OCI-M2 (cell line): Measurements from ENCODE around the gene GPR3.

Source experiments
- DNase-seq: peaks from one replicate; lab custom pipeline; 2025; ENCODE audit not compliant: unreplicated experiment; lab: John Stamatoyannopoulos, UW

Gene GPR3

DNA sequence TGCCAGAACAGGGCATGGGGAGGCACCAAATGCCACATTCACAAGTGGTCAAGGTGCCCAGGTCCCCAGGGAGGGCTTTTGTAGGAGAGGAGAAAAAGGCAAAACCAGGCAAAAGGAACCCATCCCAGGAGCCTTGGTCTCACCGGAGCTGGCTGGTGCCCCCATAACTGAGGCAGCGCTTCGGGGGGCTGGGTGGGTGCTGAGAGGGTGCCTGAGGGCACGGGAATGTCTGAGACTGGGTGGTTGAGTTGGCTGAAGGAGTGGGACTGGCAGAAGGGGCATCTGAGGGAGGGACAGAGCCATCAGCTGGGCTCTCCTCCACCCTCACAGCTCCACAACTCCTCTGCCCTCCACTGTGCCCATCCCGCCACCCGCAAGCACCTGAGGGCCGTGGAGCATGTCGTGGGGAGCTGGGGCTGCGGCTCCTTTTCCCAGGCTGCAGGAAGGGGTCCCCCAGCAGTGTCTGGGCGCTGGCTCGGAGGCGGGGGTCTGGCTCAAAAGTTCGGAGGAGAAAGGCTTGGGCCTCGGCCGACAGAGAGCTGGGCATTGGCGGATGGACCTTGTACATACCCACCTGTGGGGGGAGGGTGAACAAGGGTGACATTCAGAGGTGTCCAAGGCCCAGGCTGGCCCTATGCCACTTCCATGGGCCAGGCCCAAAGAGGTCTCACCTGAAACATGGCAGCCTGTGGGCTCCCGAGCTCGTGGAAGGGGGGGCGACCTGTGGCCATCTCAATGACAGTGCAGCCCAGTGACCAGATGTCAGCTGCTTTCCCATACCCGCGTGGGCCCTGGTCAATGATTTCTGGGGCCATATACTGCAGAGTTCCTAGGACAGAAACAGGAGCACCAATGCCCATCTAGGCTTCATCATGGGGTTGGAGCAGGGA is 34.1 kb upstream of the GPR3 start:
- DNase-seq = no peak

DNA sequence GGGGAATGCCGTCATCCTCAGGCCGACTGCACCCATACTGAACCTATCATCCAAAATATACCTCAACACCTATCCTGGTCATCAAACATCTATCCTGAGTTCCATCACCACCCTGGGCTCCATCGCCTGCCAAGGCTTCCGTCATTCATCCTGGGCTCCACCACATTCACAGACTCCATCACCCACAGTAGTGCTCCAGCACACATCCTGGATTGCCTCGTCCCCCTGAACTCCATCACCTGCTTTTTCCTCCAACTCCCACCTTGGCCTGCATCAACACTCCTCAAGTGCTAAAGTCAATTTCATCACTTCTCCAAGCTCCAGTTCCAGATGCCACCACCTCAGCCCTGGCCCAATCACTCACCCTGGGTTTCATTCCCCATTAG is 33.5 kb upstream of the GPR3 start:
- no peak for DNase-seq

DNA sequence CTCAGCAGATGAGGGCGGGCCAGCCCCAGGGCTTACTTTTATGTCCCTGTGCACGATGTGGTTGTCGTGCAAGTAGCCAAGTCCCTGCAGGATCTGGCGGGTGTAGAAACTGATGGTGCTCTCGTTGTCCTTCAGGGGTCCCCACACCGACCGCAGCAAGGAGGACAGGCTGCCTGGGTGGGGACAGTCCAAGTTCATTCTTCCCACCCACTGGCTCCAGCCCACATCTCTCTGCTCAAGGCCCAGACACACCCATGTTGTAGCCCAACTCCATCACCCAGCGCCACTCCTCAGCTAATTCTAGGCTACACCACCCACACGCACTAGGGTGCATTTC is 32.6 kb upstream of the GPR3 start:
- DNase-seq = no peak

DNA sequence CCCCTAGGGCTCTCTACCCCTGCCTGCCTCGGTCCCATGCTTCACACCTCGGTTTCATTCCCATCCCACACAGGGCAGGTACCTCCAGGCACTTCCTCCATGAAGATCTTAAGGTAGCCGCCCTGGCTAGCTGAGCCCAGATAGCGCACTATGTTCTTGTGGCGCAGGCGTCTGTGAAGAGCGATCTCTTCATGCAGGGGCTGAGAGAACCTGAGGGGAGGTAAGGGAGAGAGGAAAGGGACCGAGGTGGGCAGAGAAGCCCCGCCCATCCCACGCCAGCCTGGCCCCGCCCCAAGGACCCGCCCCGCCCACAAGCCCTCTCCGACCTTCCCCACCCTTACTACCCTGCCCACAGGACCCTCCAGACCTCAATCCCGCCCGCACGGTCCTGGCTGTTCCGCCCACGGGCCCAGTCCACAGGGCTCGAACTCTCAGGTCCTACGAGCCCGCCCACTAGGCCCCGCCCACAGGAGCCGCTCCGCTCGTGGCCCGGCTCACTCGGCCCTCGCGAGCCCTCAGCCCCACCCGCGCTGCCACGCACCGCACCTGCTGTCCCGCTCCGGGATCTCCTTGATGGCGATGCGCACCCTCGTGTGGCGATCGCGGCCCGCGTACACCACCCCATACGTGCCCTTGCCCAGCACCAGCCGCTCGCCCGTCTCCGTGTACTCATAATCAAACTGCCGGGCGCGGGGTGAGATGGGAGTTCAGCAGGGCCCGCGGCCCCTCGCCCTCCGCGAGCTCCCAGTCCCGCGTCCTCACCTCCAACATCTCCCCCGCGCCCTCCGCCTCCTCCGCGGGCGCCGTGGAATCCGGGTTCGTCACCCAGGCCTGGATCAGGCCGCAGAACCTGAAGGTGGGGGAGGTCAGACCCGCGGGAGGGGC is 32.0 kb upstream of the GPR3 start:
- no peak for DNase-seq

DNA sequence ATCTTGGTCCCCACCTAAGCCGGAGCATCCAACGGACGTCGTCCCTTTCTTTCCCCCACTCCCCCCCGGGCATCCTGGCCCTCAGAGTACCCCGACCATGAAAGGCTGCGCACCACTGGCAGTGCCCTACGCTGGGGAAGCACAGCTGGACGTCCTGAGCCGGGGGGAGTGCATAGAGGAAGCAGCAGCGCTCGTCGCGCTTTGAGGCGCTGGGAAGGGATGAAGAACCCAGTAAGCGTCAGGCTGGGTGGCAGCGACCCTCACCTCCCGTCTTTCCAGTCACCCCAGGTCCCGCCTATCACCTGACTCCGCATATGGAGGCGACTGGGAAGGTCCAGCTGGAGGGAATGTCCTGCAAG is 31.4 kb upstream of the GPR3 start:
- no peak for DNase-seq

DNA sequence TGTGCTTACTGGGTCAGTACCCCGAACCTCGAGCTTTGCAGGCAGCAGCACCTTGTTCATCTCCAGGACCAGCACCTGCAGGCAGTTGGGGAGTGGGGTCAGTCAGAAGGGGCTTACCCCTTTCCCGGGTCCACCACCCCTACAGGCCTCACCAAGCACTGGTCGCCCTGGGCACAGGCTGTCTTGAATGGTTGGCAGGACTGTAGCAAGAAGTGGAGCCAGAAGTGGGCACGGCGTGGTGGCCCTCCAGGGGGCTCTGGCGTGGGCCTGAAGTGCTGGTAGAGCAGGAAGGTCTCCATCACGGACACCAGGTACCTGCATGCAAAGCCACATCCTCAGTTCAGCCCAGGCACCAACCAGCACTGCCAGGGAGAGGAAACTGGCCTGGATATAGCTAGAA is 30.9 kb upstream of the GPR3 start:
- no peak for DNase-seq

DNA sequence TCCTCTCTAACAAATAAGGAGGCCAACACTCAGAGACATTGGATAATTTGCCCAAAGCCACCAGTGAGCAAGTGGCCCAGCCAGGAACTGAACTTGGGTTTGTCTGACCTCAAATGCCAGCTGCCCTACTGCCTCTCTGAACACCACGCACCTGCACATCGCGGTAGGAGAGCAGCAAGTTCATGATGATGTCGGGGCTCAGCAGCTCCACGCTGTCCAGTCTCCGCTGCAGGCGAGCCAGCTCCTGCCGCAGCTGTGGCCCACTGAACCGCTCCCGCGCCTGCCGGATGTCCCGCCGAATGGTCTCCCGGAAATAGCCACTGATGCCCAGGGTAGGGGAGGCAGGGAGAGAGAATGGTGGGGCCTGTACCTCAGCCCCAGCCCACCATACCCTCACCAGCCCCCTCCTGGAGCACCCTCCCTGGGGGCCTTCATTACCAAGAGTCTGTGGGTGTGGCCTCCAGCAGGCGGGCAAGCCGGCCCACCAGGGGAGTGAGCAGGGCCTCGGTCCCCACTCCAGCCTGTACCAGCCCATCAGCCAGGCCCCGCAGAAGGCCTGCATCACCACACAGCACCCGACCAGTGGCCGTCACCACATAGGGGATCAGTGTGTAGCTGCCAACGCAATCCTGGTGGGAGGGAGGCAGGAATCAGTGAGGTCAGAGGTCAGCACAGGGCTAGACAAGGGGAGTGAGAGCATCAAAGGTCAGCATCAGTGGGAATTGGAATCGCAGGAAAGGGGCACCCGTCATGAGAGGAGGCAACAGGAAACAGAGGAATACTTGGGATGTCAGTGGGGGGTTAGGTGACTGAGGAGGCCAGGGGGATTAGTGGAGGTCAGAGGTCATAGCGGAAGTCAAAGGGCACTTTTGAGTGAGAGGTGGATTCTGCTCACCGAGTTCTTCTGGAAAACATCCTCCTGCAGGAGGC is 28.4 kb upstream of the GPR3 start:
- no peak for DNase-seq

DNA sequence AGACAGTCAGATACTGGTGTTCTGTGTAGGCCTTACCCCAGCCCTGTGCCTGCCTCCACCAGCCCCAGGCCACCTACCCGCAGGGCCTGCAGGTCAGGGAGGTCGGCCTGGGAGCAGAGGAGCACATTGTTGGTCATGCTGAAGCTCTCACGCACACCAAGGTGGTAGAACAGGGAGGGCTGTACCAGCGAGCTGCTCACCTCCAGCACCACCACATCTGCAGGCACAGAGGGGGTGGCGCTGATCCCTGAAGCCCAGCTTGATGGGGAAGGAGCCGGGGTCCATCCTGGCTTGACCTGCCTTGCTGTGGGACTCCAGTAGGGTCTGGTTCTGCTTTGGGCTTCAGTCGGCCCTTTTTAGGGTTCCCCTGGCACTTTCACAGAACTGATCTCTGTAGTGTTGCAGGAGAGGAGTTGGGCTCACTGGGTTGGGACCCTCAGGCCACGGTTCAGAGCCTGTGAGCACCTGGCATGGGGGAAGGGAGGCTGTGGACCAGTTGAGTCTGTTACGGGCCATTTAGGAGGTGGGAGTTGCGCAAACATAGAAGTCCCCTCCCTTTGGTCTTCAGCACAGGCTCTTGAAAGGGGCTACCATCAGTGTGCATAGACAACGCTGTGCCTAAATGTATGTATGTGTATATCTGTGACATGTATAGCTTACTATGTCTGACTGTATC is 27.6 kb upstream of the GPR3 start:
- no peak for DNase-seq

DNA sequence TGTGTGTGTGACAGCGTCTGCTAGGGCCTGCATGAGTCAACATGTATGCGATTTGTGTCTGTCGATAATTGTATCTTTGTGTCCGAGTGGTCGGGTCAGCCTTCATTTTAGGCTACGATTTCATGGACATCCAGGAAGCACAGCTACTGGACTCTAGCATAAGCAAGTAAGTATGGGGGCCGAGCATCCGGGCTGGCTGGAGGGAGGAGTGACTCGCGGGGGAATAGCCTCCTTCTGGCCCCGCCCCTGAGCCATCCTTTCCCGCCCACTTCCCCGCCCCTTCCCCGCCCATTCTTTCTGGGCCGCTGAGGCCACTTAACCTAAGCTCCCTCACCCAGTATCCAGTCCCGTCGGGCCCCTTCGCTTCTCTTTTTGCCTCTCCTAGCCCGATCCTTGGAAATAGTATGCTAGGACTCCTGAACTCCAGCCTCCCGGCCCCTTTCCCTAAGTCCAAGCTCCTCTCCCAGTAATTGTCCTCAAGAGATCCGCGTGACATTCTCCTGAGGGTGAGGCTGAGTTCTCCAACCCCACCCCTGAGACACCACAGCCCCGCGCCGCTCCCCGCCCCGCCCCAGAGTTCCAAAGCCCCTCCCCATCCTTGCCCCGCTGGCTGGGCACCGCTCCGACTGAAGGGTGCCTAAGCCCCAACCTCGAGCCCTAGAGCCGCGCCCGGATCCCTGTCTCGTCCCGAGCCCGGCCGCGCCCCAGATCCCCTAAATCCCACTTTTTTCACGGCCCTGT is 26.9 kb upstream of the GPR3 start:
- peak; percentile 80 for DNase-seq

DNA sequence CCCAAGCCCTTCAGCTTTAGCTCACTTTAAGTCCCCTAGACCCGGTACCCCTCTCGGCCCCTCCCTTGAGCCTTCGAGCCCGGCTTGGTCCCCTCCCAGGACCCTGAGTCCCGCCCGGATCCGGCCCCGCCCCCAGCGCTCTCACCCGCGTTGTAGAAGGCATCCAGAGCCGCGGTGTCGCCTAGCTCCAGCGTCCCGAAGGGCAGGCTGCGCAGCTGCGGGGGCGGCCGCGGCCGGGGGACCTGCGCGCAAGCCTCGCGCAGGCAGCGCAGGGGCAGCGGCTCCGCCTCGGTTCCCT is 26.4 kb upstream of the GPR3 start:
- DNase-seq = no peak

DNA sequence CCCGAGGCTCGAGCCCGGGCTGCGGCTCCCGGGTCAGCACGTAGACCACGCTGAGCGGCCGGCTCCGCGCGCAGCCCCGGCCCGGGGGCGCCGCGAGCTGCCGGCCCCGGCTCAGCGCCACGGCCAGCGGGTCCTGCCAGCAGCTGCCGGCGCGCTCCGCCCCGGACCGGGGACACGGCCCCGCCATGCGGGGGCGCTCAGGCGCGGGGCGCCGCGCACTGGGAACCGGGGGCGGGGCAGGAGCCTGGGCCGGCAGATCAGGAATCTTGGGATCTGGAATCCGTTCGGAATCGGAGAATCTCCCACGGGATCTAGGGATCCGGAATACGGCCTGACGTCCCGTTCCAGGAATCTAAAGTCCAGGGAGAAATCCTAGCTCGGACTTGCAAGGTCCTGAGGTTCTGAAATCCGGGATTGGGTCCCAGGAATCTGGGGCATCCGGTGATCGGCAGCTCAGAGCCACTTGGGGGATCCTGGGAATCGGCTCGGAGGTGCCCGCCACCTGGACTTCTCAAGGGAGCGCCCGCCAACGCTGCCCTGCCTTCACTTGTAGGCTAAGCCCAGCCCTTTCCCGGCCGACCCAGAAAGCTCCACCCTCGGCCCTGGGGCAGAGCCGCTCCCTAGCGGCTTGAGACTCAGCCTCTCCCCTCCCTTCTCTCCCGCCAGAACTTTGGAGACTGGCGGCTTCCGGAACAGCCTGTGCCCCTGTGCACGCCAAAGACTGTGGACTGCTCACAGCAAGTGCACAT is 25.8 kb upstream of the GPR3 start, which contains the start of gene MAP3K6:
Gene MAP3K6 (minus strand): TSS at position 551 of the 749 bp plus-strand sequence. CDS start 364 bp downstream, at position 187.
- no peak for DNase-seq

DNA sequence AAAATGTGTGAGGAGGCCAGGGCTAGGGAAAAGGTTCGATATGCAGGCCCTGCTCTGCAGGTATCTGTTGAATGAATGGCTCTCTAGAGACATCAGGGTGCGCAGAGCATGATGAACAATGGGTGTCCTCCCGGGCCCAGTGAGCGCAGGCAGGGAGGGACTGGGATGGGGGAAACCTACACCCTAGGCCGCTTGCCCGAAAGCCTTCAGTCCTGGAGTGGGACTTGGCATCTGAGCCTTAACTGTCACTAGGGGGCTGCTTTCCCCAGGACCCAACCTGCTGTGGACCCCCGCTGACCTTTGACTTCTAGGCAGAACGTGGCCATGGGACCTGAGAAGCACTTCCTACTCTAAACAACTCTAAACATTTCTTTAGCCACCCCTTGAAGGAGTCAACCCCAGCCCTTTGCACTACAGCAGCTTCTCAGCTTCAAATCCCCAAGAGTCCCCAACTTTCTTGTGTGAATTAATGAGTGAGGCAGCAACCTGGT is 25.2 kb upstream of the GPR3 start:
- DNase-seq = no peak

DNA sequence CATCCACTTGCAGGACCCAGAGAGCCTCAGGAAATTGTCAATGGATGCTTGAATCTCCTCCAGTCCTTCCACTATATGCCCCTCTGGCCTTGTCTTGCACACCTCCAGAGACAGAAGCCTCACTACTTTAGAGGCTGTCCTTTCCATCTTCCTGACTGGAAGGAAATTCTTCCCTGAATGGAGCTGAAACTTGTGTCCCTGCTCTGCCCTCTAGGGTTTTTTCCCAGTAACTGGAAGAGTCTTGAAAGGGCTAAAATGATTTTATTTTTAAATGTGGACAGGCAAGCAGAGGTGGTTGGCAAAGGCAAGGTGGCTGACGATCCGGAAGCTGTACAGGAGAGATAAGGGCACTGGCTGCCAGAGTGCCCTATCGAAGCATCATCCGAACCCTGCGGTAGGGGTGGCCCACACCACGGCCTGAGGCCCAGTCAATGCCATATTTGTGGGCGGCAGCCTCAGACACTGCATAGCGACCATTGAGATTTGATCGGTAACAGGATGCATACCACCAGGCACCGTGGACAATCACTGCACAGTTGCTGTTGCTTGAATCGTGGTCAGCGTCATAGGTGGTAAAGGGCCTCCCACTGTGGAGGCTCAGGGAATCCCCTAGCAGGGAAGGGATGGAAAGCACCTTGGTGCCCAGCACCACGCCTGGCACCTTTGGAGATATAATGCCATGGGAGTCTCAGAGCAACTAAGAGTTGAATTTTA is 23.4 kb upstream of the GPR3 start:
- DNase-seq = no peak

DNA sequence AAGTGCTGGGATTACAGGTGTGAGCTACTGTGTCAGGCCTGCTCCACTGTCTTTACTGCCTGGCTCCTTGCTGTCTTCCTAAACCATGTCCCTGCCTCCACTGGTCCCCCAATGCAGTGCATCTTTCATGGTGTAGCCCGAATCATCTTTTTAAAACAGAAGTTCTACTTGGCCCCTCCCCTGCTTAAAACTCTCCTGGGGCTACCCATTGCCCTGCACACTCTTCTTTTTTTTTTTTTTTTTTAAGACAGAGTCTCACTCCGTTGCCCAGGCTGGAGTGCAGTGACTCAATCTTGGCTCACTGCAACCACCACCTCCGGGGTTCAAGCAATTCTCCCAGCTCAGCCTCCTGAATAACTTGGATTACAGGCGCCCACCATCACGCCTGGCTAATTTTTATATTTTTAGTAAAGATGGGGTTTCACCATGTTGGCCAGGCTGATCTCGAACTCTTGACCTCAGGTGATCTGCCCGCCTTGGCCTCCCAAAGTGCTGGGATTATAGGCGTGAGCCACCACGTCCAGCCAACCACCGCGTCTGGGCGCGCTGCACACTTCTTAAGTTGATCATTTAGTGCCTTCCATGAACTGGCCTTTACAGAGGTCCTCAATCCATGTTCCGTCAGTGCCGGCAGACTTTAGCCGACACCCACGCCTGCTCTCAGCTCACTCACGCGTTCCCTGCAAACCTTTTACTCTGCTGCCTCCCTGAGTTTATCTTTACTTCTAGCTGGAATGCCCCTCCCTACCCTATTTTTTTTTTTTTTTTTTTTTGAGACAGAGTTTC is 20.2 kb upstream of the GPR3 start:
- DNase-seq = no peak

DNA sequence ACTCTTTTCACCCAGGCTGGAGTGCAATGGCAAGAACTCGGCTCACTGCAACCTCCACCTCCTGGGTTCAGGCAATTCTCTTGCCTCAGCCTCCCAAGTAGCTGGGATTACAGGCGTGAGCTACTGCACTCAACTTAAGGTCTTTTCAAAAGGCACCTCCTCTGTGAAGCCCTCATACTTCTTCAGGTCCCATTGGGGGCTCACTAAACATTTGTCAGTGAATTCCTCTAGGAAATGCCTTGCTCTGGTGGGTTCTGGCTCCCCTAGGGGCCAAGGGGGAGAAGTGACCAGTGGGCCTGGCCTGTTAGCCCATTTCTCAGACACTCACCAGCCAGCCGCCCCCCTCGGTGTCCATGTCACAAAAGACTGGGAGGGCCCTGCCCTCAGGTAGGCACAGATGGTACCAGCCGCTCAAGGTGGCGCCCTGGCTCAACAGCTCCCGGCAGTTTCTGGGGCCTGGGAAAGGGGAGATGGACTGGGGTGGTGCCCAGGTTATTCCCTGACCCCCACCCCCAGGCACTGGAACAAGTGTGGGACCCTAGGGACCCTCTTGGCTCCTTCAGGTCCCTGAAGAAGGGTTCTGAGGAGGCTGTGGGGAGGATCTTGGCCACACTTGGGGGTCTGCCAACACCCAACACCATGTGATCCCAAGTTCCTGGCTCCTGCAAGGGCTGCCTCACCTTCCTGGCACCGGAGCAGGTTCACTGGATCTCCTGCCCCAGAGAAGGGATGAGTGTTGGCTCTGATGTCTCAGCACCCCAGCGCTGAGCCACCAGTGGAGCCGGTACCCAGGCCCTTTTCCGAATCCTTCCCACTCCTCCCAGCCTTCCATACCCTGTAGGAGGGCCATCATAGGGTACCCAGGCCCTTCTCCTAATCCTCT is 19.4 kb upstream of the GPR3 start:
- no peak for DNase-seq

DNA sequence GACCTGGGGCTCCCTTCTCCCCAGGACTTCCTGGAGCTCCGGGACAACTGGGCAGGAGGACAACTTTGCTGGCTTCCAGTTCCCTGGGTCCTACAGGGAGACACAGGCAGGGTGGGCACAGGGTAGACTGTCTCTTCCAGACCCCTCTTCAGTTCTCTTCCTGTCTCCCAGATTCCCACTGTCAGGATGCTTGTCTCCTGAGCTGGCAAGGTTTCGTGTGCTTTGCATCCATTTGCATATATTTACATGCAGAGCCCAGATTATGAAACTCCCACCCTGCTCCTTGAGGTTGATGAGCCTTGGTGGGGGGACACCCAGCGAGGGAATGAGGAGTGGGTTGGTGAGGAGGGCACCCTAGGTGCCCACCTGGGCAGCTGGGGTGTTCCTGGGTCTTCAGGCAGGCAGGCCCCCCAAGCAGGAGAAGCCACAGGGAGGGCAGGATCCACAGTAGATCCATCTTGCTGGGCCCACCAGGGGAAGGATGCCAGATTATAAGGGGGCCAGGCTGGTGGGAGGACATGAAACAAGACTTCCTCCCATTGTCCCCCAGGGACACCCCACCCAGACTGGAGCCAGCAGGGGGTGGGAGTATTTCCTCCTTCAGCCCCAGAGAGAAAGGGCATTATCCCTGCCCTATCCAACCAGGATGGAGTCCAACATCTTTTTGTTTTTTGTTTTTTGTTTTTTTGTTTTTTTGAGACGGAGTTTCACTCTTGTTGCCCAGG is 17.9 kb upstream of the GPR3 start, which contains the start of gene FCN3:
Gene FCN3 (minus strand): TSS at position 463 of the 725 bp plus-strand sequence. CDS start 6 bp downstream, at position 457.
- DNase-seq = no peak
